Glutamatergic neuron (in vitro differentiated cells): ENCODE data around the gene DHX30. TPM values are rescaled to one million over a fixed set of nuclear protein-coding genes. Genes with fewer than 3 reads are reported as not detected.
A peak's percentile ranks its signal among the peaks of the same experiment; 100 is the strongest.

ENCODE experiments used
- DNase-seq: peaks from one replicate; pipeline ENCODE4 v3.0.0; 2022
- H3K27ac Mint-ChIP-seq: one replicate; pipeline ENCODE4 v1.8.0; 2020; ENCODE audit warnings: mild to moderate bottlenecking, mixed read lengths, inconsistent platforms; ENCODE audit not compliant: unreplicated experiment
- H3K27me3 Mint-ChIP-seq: one replicate; pipeline ENCODE4 v1.8.0; 2020; ENCODE audit warnings: mild to moderate bottlenecking, moderate library complexity, mixed read lengths, inconsistent platforms; ENCODE audit not compliant: unreplicated experiment
- H3K36me3 Mint-ChIP-seq: one replicate; pipeline ENCODE4 v1.8.0; 2020; ENCODE audit warnings: mild to moderate bottlenecking, mixed read lengths, inconsistent platforms; ENCODE audit not compliant: unreplicated experiment
- H3K4me1 Mint-ChIP-seq: one replicate; pipeline ENCODE4 v1.8.0; 2020; ENCODE audit warnings: mild to moderate bottlenecking, low read depth, mixed read lengths, inconsistent platforms; ENCODE audit not compliant: unreplicated experiment
- H3K4me3 Mint-ChIP-seq: one replicate; pipeline ENCODE4 v1.8.0; 2020; ENCODE audit warnings: mild to moderate bottlenecking, mixed read lengths, inconsistent platforms; ENCODE audit not compliant: unreplicated experiment
- H3K9me3 Mint-ChIP-seq: one replicate; pipeline ENCODE4 v1.8.0; 2020; ENCODE audit warnings: mild to moderate bottlenecking, moderate library complexity, mixed read lengths, inconsistent platforms; ENCODE audit not compliant: unreplicated experiment
- CTCF ChIP-seq: fragments of 200-600 bp; sonication (generic); IDR thresholded peaks from one replicate; pipeline ENCODE4 v1.5.0; 2021; ENCODE audit not compliant: partially characterized antibody, unreplicated experiment
- total RNA-seq: library from RNA; stranded (reverse); fragmentation: NEBNext Ultra II Directional; extraction: Animal tissue kit (Norgen Biotek cat#: 25700); gene quantifications from one replicate; pipeline ENCODE4 v1.2.1, GENCODE V29; 2021; ENCODE audit not compliant: unreplicated experiment

Gene DHX30
- total RNA-seq, 1 donor from 2014 or later = 116 TPM

DNA sequence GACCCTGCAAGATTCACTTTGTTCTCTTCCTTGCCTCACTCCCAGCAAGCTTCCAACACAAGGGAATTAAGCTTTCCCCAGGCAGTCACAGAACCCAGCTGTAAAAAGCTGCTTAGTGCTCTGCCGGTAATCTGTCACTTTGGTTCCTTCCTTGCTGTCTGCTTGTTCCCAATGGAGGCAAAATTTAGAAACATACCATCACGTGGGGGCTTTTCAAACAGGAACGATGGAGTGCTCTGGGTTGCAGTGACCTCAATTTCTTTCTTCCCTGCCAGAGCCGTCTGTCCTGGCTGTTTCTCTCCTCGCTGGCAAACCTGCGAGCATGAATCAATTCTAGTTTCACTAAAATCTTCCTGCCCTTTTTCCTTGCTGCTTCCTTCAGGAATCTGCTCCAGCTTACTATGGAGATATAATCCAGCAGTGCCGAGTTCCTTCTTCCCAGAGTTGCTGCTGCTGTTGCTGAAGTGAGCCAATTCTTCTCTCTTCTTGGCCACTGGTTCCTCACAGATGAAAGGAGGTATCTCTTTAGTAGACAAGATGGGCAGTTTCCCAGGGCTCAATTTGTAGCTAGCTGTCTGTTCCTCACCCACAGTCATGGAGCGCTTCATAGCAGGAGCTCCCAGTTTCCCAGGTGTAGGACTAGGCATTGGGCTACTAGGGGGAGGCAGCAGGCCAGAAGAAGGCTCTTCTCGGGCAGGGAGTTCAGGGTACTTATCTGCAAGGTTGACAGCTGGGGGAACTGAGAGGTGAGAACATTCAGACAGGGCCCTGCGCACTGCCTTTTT is 88.1 kb downstream of the DHX30 start:
- Mint-ChIP-seq H3K36me3 (peaks cover 7% of the 10 kb centered on the region), H3K4me3 (peak overlapping the region; percentile 72), H3K27ac (peak overlapping the region; percentile 98), H3K27me3 (peaks cover 10% of the 10 kb centered on the region), H3K4me1 (peaks cover 51% of the 10 kb centered on the region), H3K9me3 (peaks cover 19% of the 10 kb centered on the region)
- no peak for TF ChIP-seq CTCF
- DNase-seq = peak; percentile 50

GRCh38 chr3:47891613-47892005 is 88.7 kb downstream of the DHX30 start:
- peaks cover 7% of the 10 kb centered on the region for H3K36me3 Mint-ChIP-seq
- H3K4me1 Mint-ChIP-seq = peaks cover 51% of the 10 kb centered on the region
- H3K27ac Mint-ChIP-seq = peak overlapping the region; percentile 98
- no peak for DNase-seq
- peak overlapping the region; percentile 27 for H3K4me3 Mint-ChIP-seq
- peaks cover 16% of the 10 kb centered on the region for H3K9me3 Mint-ChIP-seq
- H3K27me3 Mint-ChIP-seq = peaks cover 10% of the 10 kb centered on the region
- no peak for TF ChIP-seq CTCF

DNA sequence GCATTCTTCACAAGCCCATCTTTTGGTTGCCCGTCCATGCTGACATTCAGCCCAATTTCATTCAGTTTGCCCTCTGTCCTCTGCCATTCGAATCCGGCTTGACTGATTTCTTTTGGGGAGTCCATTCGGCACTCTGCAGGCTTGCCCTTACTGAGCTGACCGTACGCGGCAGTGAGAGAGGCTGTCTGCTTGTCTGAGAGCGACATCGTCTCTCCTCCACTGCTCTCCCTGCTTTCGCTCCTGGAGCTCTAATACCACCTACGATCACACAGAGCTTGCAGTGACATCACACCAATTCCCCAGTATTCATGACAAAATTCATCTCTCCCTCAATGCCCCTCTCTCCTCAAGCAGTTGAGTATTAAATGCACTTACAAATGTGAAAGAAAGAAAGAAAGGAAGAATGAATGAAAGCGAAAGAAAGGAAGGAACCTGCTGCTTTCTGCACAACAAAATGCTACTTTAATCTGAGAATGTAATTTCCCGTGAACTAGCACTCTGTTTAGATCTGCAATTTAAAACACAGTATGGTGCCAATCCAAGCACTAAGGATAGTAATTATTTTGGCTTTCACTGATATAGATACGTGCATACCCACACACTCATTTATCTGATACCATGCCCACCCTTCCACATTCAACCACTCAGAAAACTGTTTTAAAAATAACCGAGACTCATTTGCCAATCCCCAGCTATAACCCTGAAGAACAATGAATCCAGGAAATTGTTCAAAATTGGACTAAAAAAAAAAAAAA is 89.5 kb downstream of the DHX30 start:
- Mint-ChIP-seq H3K4me3 (peak overlapping the region; percentile 69), H3K27ac (peak overlapping the region; percentile 98), H3K36me3 (peaks cover 7% of the 10 kb centered on the region), H3K27me3 (peaks cover 10% of the 10 kb centered on the region), H3K9me3 (peaks cover 14% of the 10 kb centered on the region), H3K4me1 (peaks cover 51% of the 10 kb centered on the region)
- no peak for DNase-seq
- no peak for TF ChIP-seq CTCF

DNA sequence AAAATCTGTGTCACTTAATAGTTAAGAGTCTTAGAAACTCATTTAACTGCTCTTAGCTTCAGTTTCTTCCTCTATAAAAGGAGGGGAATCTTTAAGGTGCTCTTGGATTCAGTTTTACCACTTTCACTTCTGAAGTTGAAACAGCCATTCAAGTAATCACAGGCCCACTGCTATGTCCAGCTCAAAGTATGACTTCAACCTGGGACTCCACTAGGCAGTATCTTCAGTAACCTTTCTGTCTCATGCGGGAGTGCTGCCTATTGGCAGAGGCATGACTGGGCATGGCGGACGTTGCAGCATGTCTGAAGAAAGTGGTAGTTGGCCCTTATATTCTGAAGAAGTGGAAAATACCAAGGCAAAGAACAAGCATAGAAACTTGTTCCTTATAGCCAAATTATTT is 92.3 kb downstream of the DHX30 start:
- Mint-ChIP-seq H3K27ac (no peak overlapping the region), H3K9me3 (peaks cover 10% of the 10 kb centered on the region), H3K4me1 (peaks cover 30% of the 10 kb centered on the region), H3K36me3 (no peaks in the 10 kb centered on the region), H3K4me3 (no peak overlapping the region), H3K27me3 (peaks cover 5% of the 10 kb centered on the region)
- no peak for DNase-seq
- no peak for TF ChIP-seq CTCF

- TF ChIP-seq CTCF = no peak
Measured at GRCh38 chr3:47896736-47897135, 93.8 kb downstream of the DHX30 start.

More at GRCh38 chr3:47896736-47897135, 93.8 kb downstream of the DHX30 start:
- peaks cover 16% of the 10 kb centered on the region for H3K4me1 Mint-ChIP-seq
- H3K27me3 Mint-ChIP-seq = no peaks in the 10 kb centered on the region
- peaks cover 3% of the 10 kb centered on the region for H3K9me3 Mint-ChIP-seq
- no peak for DNase-seq
- H3K4me3 Mint-ChIP-seq = no peak overlapping the region
- H3K27ac Mint-ChIP-seq = no peak overlapping the region
- H3K36me3 Mint-ChIP-seq = no peaks in the 10 kb centered on the region
